Stimulated activated CD4-positive, alpha-beta T cell treated with anti-CD3 and anti-CD28 coated beads, TNF-alpha, amount 100 ng/mL, for 1 hour (primary cell): Measurements from ENCODE around the gene CUTC.

Experiments used
- DNase-seq, 3 donors: peaks; one replicate each; pipeline ENCODE4 v3.0.0-alpha.2; 2020; ENCODE audit warnings: low read depth in 3 of 3, low spot score in 1 of 3

The CUTC gene

DNA sequence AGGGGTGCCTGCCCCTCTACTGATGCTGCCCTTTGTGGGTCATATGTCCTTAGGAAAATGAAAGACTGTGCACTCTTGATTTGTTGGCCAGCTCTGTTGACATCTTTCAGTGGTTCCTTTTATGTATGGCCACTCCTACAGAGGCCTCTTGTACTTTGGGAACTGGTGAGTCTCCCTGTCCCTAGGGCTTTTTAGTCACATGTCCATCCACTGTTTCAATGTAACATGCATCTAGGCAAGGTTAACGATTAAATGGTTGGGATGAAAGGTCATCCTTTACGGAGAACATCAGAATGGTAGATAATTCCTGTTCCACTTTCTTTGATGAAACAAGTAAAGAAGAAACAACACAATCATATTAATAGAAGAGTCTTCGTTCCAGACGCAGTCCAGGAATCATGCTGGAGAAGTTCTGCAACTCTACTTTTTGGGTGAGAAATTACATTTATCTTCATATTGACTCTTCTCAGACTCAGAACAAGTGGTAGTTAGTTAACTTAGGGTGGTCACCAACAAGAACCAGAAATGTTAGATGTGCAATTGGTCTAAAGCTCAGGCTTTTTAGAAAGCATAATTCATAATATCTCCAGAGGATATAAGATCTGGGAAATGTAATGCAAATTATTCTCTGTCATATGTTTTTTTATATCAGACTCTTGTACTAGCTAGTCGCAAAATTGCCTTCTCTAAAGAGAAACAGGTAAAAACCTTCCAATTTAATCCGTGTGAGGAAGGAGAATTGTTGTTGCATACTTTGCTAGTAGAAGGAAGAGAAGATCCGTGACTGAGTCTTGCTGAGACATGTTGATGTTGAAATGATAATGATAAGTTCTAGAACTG lies 50.6 kb downstream of the CUTC start, which contains the start of gene ABCC2:
Gene ABCC2 (plus strand): TSS at position 194 of the 840 bp plus-strand sequence. CDS start 205 bp downstream, at position 399.
- DNase-seq, result no peak

GRCh38 chr10:99784016-99784726 lies 52.1 kb downstream of the CUTC start:
- DNase-seq, result no peak

- no peak for DNase-seq
These were observed 52.9 kb downstream of the CUTC start for GRCh38 chr10:99784727-99785441.

- DNase-seq, result no peak
These were observed 53.6 kb downstream of the CUTC start for GRCh38 chr10:99785646-99786045.

- no peak for DNase-seq
These were observed 55.3 kb downstream of the CUTC start for GRCh38 chr10:99787311-99787710.

- DNase-seq, result no peak
These were observed 55.9 kb downstream of the CUTC start for GRCh38 chr10:99787782-99788445.

GRCh38 chr10:99788598-99789256 lies 56.7 kb downstream of the CUTC start:
- DNase-seq, result no peak

- DNase-seq, result no peak
These were observed 59.8 kb downstream of the CUTC start for GRCh38 chr10:99791831-99792230.

- no peak for DNase-seq
These were observed 61.8 kb downstream of the CUTC start for GRCh38 chr10:99793819-99794218.

DNA sequence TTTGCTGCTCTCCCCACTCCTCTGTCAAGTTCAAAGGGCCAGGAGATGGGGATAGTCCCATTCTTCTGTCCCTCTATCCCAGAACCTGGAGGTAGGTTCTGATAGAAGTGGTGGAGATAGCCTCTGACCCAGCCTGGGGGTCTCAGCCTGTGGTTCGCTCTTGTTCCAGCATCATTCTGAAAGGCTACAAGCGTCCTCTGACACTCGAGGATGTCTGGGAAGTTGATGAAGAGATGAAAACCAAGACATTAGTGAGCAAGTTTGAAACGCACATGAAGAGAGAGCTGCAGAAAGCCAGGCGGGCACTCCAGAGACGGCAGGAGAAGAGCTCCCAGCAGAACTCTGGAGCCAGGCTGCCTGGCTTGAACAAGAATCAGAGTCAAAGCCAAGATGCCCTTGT lies 64.9 kb downstream of the CUTC start:
- no peak for DNase-seq

GRCh38 chr10:99798031-99798430 lies 66.0 kb downstream of the CUTC start:
- DNase-seq, result no peak

DNA sequence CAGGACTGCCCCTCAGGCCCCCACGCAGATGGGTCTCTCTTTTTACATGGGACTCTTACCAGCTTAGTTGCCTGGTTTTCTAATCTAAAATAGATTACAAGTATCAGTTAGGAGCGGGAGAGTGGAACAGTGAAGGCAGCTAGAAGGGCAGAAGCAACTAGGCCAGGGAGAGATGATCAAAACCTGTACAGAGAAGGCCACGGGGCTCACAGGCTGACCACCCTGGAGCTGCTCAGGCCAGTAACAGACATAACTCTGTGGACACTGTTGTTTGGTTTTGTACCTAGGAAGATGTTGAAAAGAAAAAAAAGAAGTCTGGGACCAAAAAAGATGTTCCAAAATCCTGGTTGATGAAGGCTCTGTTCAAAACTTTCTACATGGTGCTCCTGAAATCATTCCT lies 66.9 kb downstream of the CUTC start:
- DNase-seq, result no peak

GRCh38 chr10:99799613-99800012 lies 67.6 kb downstream of the CUTC start:
- DNase-seq, result no peak

GRCh38 chr10:99804471-99804870 lies 72.4 kb downstream of the CUTC start:
- DNase-seq, result no peak

DNA sequence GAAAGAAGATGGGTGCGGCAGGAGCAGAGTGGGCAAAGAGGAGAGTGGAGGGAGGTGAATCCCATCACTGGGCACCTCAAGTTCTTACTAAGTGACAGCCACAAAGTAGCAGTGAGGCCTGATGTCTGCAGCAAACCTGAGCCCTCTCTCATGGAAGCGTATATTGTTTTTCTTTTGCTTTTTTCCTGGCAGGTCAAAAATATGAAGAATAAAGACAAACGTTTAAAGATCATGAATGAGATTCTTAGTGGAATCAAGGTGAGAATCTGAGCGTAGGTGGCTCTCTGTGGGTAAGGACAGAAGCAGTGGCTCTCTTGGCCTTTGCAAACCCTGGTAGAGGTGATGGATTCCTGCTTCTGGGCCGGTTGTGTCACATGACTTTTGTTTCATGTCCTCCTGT lies 73.2 kb downstream of the CUTC start:
- no peak for DNase-seq
